OCI-LY7 (cell line): Measurements from ENCODE around the gene TNRC6C.

Experiments used
- EZH2phosphoT487 ChIP-seq: fragments of 200-600 bp; sonication (generic); IDR thresholded peaks from 2 replicates; pipeline ENCODE4 v1.6.1; 2018; ENCODE audit warnings: low read depth, borderline replicate concordance, mild to moderate bottlenecking, mixed run types, antibody characterized with exemption, low read length, moderate library complexity, mixed read lengths
- TF ChIP-seq, protein P1 (sequence below): fragments of 200-600 bp; sonication (generic); conservative IDR thresholded peaks from 2 replicates; pipeline ENCODE4 v1.5.1; 2014; ENCODE audit warnings: mild to moderate bottlenecking, antibody characterized with exemption, low read length, moderate library complexity, mixed read lengths

DNA sequence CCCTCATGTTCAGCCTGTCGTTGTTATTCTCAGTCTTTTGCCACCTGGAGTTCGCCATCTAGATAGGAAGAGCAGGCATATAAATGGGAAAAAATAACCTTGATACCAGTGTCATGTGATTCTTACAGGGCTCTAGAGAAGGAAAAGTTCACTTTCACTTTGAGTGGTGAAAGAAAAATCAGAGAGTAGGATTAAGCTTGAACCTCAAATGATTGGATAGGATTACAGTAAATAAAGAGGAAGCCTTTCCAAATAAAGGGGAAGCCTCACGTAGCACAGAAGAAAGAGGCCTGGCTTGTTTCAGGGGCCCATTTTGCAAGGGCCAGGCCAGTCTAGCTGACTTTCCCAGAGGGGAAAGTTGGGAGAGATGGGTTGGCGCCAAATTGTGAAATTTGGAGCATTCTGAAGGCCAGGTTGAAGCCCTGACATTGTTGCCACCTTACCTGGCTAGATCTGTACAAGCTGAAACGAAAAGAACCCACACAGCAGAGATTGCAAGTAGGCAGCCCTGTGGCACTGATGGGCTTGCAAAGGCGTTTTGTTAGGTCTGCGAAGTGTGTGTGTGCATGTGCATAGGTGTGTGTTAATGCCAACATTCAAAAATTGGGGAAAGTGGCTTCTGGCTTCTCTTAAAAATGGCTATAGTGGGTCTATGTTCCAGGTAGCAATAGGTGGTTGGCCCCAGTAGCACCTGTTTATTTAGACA is 131.2 kb downstream of the TNRC6C start:
- TF ChIP-seq, protein P1, sequence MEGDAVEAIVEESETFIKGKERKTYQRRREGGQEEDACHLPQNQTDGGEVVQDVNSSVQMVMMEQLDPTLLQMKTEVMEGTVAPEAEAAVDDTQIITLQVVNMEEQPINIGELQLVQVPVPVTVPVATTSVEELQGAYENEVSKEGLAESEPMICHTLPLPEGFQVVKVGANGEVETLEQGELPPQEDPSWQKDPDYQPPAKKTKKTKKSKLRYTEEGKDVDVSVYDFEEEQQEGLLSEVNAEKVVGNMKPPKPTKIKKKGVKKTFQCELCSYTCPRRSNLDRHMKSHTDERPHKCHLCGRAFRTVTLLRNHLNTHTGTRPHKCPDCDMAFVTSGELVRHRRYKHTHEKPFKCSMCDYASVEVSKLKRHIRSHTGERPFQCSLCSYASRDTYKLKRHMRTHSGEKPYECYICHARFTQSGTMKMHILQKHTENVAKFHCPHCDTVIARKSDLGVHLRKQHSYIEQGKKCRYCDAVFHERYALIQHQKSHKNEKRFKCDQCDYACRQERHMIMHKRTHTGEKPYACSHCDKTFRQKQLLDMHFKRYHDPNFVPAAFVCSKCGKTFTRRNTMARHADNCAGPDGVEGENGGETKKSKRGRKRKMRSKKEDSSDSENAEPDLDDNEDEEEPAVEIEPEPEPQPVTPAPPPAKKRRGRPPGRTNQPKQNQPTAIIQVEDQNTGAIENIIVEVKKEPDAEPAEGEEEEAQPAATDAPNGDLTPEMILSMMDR = no peak
- no peak for TF ChIP-seq EZH2phosphoT487
